Measurements from ENCODE around the gene BEGAIN. TPM values are rescaled to one million over a fixed set of nuclear protein-coding genes. Genes with fewer than 3 reads are reported as not detected.

BEGAIN gene
- total and polyA plus RNA-seq, 7 donors, result 0.08 to 1.0 (median 0.48) TPM; not detected in 1

- Histone ChIP-seq H3K4me1 (no peaks in the 10 kb centered on the region), H3K36me3 (ENCODE audit: insufficient read depth in 1 of 2, low read depth in 1 of 2) (no peaks in the 10 kb centered on the region), H3K4me3 (no peak overlapping the region), H3K27ac (no peak overlapping the region), H3K9me3 (no peaks in the 10 kb centered on the region), H3K27me3 (ENCODE audit: insufficient read depth in 3 of 3, low read length in 2 of 3) (peaks cover 0 to 31% (median 7%) of the 10 kb centered on the region in 3 donors)
- ATAC-seq (no peak), DNase-seq (no peak)
- 86 to 91% (median 89%) methylated on average over 18 of the region's 18 CpGs for WGBS, 3 donors
- intact Hi-C loops (cut with DNase I), result no loop called here
- no peak for TF ChIP-seq CTCF (IDR thresholded peaks at IDR 0.05)
These were observed 33.3 kb upstream of the BEGAIN start for GRCh38 chr14:100620255-100621100.

- no peaks in the 10 kb centered on the region for H3K36me3 ChIP-seq (ENCODE audit: insufficient read depth in 1 of 2, low read depth in 1 of 2)
- TF ChIP-seq CTCF (IDR thresholded peaks at IDR 0.05), result no peak
- ATAC-seq (no peak), DNase-seq (no peak)
- H3K9me3 ChIP-seq, result no peaks in the 10 kb centered on the region
- no peaks in the 10 kb centered on the region for H3K4me1 ChIP-seq
- WGBS, 3 donors, result 91 to 92% (median 91%) methylated on average over 10 of the region's 10 CpGs
- intact Hi-C loops (cut with DNase I), result no loop called here
- no peak overlapping the region for H3K27ac ChIP-seq
- H3K4me3 ChIP-seq, result no peak overlapping the region
- peaks cover 0 to 30% (median 7%) of the 10 kb centered on the region in 3 donors for H3K27me3 ChIP-seq (ENCODE audit: insufficient read depth in 3 of 3, low read length in 2 of 3)
These were observed 32.4 kb upstream of the BEGAIN start for GRCh38 chr14:100619396-100620254.

GRCh38 chr14:100618763-100619320 is 31.6 kb upstream of the BEGAIN start:
- WGBS, 3 donors, result 60 to 62% (median 61%) methylated on average over 10 of the region's 10 CpGs
- H3K4me3 ChIP-seq, result no peak overlapping the region
- no peaks in the 10 kb centered on the region for H3K36me3 ChIP-seq (ENCODE audit: insufficient read depth in 1 of 2, low read depth in 1 of 2)
- intact Hi-C loops (cut with DNase I), result no loop called here
- H3K27ac ChIP-seq, result no peak overlapping the region
- ATAC-seq (no peak), DNase-seq (no peak)
- no peaks in the 10 kb centered on the region for H3K4me1 ChIP-seq
- no peak for TF ChIP-seq CTCF (IDR thresholded peaks at IDR 0.05)
- H3K9me3 ChIP-seq, result no peaks in the 10 kb centered on the region
- H3K27me3 ChIP-seq (ENCODE audit: insufficient read depth in 3 of 3, low read length in 2 of 3), result peaks cover 0 to 30% (median 7%) of the 10 kb centered on the region in 3 donors

GRCh38 chr14:100618318-100618693 is 31.1 kb upstream of the BEGAIN start:
- Histone ChIP-seq H3K36me3 (ENCODE audit: insufficient read depth in 1 of 2, low read depth in 1 of 2) (no peaks in the 10 kb centered on the region), H3K27me3 (ENCODE audit: insufficient read depth in 3 of 3, low read length in 2 of 3) (peaks cover 0 to 30% (median 7%) of the 10 kb centered on the region in 3 donors), H3K4me1 (no peaks in the 10 kb centered on the region), H3K27ac (no peak overlapping the region), H3K9me3 (no peaks in the 10 kb centered on the region), H3K4me3 (no peak overlapping the region)
- no peak for TF ChIP-seq CTCF (IDR thresholded peaks at IDR 0.05)
- ATAC-seq, result no peak
- WGBS, 3 donors, result 12 to 23% (median 14%) methylated on average over 9 of the region's 9 CpGs
- intact Hi-C loops (cut with DNase I), result no loop called here
- DNase-seq, result no peak

Measured in psoas muscle (tissue), 8 donors.